Coronary artery (tissue), 2 donors: ENCODE data around the gene ZNF521.

Experiments
- DNase-seq: peaks from one replicate; pipeline ENCODE4 v3.0.0-alpha.2; 2017; ENCODE audit warnings: low spot score
- H3K27ac ChIP-seq, 2 donors: fragments of 200-600 bp; sonication (generic); one replicate each; pipeline ENCODE4 v1.5.1; 2016 to 2019
- H3K4me3 ChIP-seq: fragments of 200-600 bp; sonication (generic); 2 replicates; pipeline ENCODE4 v1.5.1; 2016; ENCODE audit warnings: mild to moderate bottlenecking, moderate library complexity
- TF ChIP-seq, protein P1 (sequence below): fragments of 200-600 bp; sonication (generic); IDR thresholded peaks from one replicate; pipeline ENCODE4 v1.5.1; 2019; ENCODE audit warnings: antibody characterized with exemption

The ZNF521 gene

DNA sequence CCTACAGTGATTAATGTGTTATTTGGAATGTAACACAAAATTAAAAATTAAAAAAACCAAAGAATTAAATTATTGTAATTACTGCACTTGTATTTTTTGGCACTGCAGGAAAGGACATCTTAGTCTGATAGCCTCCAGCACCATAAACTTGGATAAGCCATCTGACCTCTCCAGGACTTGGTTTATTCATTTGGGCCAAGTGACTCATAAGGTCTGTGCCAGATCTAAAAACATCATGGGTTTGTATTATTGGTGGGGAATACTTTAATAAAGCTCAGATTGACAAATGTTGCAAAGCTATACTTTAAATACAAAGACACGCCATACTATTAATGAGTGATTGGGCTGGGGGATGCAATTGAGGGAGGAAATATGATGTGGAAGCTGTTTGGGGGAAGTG is 225.2 kb downstream of the ZNF521 start:
- Histone ChIP-seq H3K4me3 (no peak overlapping the region), H3K27ac (no peak overlapping the region)
- TF ChIP-seq, protein P1, sequence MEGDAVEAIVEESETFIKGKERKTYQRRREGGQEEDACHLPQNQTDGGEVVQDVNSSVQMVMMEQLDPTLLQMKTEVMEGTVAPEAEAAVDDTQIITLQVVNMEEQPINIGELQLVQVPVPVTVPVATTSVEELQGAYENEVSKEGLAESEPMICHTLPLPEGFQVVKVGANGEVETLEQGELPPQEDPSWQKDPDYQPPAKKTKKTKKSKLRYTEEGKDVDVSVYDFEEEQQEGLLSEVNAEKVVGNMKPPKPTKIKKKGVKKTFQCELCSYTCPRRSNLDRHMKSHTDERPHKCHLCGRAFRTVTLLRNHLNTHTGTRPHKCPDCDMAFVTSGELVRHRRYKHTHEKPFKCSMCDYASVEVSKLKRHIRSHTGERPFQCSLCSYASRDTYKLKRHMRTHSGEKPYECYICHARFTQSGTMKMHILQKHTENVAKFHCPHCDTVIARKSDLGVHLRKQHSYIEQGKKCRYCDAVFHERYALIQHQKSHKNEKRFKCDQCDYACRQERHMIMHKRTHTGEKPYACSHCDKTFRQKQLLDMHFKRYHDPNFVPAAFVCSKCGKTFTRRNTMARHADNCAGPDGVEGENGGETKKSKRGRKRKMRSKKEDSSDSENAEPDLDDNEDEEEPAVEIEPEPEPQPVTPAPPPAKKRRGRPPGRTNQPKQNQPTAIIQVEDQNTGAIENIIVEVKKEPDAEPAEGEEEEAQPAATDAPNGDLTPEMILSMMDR: no peak
- DNase-seq: no peak

DNA sequence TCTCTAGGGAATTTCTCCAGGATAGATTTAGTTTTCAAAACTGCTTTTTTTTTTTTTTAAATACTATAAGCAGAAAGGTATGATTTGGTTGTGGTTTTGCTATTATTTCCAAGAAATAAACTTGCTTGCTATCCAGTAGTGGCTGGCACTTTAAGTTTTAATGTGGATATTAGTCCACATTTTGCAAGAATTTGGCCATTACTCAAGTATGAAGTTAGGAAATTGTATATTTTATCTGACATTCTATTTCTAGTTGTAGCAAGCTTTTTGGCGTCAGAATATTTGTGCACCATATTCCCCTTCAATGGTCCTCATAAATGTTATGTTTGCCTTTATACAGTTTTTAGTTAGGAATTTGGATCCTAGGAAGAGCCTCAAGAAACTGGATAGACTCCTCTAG is 226.3 kb downstream of the ZNF521 start:
- DNase-seq: no peak
- TF ChIP-seq, protein P1: no peak
- no peak overlapping the region for H3K4me3 ChIP-seq

DNA sequence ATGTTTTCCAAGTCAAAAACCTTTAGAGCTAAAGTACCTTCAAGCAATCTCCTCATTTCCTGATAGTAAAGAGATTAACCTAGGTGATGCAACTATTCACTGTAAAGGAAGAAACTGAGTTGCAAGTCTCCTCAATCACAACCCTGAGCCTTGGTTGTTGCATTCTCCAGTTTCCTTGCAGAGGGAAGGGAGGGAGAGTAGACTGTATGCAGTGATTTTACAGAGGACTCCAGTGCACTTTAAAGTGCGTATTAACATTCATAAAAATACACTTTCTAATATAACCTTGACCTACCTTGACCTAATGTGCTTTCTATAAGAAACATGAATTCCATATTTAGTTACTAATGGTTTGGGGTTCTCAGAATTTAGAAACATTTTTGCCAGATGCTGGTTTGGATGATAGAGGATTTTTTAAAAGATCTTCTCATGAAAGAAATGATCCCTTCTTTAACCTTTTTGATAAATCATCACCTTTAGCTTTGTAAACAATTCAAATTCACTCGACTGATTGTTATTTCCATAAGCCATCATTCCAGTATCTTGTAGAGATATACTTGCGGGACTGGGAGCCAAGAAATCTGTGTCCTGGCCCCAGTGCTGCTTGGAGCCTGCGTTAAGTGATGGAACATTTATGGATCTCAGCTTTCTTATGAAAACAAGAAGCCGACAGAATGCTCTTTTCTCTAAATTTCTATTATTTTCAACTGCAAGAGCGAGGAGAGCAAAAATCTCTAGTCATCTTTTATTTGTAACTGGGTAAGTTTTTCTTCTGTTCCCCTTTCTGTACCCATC is 228.3 kb downstream of the ZNF521 start:
- H3K27ac ChIP-seq: no peak overlapping the region
- TF ChIP-seq, protein P1: no peak
- no peak for DNase-seq
- H3K4me3 ChIP-seq: no peak overlapping the region

More for the DNA sequence above, 226.3 kb downstream of the ZNF521 start:
- H3K27ac ChIP-seq: no peak overlapping the region

DNA sequence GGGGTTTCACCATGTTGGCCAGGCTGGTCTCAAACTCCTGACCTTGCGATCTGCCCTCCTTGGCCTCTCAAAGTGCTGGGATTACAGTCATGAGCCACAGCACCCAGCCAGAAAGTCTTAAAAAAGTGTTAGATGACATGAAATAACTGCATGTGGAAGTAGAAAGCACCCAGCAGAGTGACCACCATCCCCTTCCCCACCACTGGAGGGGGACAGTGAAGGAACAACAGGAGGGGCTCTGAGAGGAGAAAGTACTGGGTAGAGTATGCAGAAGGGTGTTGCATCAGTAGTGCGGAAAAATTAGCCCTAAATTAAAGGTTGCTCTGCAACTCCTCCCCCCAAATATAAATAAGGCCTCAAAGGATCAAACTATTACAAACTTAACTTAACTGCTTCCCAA is 230.5 kb downstream of the ZNF521 start:
- DNase-seq: no peak
- TF ChIP-seq, protein P1: no peak
- H3K4me3 ChIP-seq: no peak overlapping the region
- no peak overlapping the region for H3K27ac ChIP-seq

DNA sequence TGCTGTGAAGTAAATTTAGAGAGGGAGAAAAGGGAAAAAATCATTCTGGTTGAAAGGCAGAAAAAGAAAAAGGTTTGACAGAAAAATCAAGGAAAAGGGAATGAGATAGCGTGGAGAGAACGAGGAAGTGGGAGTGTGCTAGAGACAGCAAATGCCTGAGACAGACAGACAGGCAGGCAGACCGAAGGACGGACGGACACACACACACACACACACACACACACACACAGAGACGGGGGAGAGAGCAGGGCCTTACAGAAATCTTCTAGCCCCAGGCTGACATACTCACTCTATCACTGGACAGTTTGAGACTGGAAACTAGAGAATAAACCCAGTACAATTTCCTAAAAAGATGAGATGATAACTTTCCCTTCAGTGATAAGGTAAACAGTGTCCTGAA is 238.4 kb downstream of the ZNF521 start:
- no peak for DNase-seq
- Histone ChIP-seq H3K27ac (no peak overlapping the region), H3K4me3 (no peak overlapping the region)
- TF ChIP-seq, protein P1: no peak

DNA sequence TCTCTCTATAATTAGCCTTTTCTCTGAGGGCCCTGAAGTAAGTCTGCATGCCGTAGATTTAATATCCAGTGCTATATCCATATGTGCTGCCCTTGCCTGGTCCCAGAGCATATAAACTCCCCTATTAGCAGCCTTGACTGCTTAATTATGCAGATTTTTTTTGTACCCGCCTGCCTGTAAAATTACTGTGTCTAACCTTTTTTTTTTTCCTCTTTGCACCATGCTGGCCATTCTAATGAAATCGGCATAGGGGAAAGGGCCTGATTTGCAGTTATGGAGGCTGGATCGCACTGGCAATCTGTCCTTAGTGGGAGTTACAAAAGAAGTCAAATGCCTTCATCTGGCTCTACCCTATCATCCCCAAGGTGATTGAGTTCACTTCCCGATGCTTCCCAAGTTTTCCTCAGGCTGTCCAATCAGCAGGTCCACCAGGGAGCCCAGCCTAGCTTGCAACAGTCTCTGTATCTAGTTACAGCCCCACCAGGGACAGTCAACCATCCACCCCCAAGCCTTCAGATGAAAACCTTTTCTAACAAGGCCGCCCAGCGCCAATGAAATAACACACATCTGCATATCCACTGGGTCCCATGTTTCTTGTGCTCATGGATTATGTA is 239.0 kb downstream of the ZNF521 start:
- no peak overlapping the region for H3K4me3 ChIP-seq
- no peak for DNase-seq
- H3K27ac ChIP-seq: no peak overlapping the region
- TF ChIP-seq, protein P1: no peak
